ENCODE data around the gene DPP10.
"Not testable (repeated sequence)": the region's sequence is repeated elsewhere in the genome, so short reads cannot be mapped to it uniquely, and the experiment has no call there.

The DPP10 gene

GRCh38 chr2:115034801-115035200, 592.4 kb downstream of the DPP10 start:
- DNase-seq, result no peak

GRCh38 chr2:115036818-115037217, 594.4 kb downstream of the DPP10 start:
- DNase-seq, result no peak

GRCh38 chr2:115057473-115057872, 615.0 kb downstream of the DPP10 start:
- DNase-seq, result no peak

GRCh38 chr2:115070002-115070401, 627.6 kb downstream of the DPP10 start:
- DNase-seq, result no peak

- DNase-seq, result no peak
Observed at GRCh38 chr2:115071534-115071933, 629.1 kb downstream of the DPP10 start.

GRCh38 chr2:115075800-115076199, 633.4 kb downstream of the DPP10 start:
- no peak for DNase-seq

GRCh38 chr2:115077626-115078025, 635.2 kb downstream of the DPP10 start:
- no peak for DNase-seq

GRCh38 chr2:115083225-115083624, 640.8 kb downstream of the DPP10 start:
- no peak for DNase-seq

GRCh38 chr2:115083711-115084110, 641.3 kb downstream of the DPP10 start:
- no peak for DNase-seq

GRCh38 chr2:115084446-115084845, 642.0 kb downstream of the DPP10 start:
- DNase-seq, result no peak

GRCh38 chr2:115086051-115086620, 643.7 kb downstream of the DPP10 start:
- DNase-seq, result not testable (repeated sequence)

GRCh38 chr2:115094441-115094840, 652.0 kb downstream of the DPP10 start:
- no peak for DNase-seq

GRCh38 chr2:115105966-115106365, 663.5 kb downstream of the DPP10 start:
- no peak for DNase-seq

- DNase-seq, result no peak
Observed at GRCh38 chr2:115115135-115115534, 672.7 kb downstream of the DPP10 start.

GRCh38 chr2:115118306-115118705, 675.9 kb downstream of the DPP10 start:
- no peak for DNase-seq

GRCh38 chr2:115119086-115119485, 676.6 kb downstream of the DPP10 start:
- no peak for DNase-seq

GRCh38 chr2:115122701-115123100, 680.3 kb downstream of the DPP10 start:
- DNase-seq, result no peak

- no peak for DNase-seq
Observed at GRCh38 chr2:115124817-115125216, 682.4 kb downstream of the DPP10 start.

- DNase-seq, result no peak
Observed at GRCh38 chr2:115129536-115129935, 687.1 kb downstream of the DPP10 start.

- DNase-seq, result no peak
Observed at GRCh38 chr2:115160531-115161080, 718.2 kb downstream of the DPP10 start.

- DNase-seq, result no peak
Observed at GRCh38 chr2:115161081-115161770, 718.8 kb downstream of the DPP10 start.

- DNase-seq, result no peak
Observed at GRCh38 chr2:115161771-115162493, 719.5 kb downstream of the DPP10 start.

- no peak for DNase-seq
Observed at GRCh38 chr2:115162494-115163293, 720.3 kb downstream of the DPP10 start.
